GM19372 (cell line): ENCODE results near the gene STX12.
A peak's percentile ranks its signal among the peaks of the same experiment; 100 is the strongest.

Experiments used
- ATAC-seq: cut with Tn5 transposase; IDR thresholded peaks from one replicate; pipeline ENCODE4 v1.9.1; 2021; ENCODE audit warnings: mild to moderate bottlenecking, low read depth, moderate library complexity; ENCODE audit not compliant: unreplicated experiment

STX12 gene

DNA sequence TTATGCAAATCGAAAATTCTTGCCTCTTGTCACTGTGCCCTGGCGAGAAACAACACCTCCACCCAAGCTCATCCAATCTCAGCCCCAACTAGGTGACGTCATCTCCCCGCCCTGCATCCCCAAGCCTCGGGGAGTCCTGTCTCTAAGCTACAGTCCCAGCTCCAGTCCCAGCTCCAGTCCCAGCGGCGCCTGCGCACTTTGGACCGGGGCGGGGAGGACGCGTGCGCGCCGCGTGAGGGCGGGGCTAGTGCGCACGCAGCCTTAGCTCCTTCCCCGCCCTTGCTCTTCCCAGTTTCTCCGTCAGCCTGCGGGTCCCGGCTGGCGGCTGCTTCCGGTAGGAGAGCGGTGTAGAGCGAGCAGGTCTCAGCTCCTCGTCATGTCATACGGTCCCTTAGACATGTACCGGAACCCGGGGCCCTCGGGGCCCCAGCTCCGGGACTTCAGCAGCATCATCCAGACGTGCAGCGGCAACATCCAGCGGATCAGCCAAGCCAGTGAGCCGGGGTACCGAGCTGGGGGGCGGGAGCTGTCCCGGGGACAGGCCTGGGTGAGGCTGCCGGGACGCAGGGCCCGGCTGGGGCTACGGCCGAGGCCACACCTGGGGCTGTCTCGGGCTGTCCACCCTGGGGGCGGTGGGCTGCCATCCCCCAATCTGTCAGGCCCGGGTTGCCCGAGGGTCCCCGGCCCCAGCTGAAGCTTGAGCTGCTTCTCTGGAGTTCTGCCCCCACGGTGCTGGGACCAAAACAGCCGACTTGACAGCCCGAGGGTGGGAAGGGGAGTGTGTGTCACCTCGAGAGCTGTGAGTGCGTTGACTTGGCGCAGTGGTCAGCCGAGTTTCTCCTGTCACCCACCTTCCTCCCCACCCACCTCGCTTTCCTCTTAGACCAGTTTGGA, at the start of gene STX12:
Gene STX12, plus strand, starts transcription at position 288 of the 894 bp plus-strand sequence. Its CDS starts 89 bp downstream, at position 377.
- ATAC-seq, result peak; percentile 95

DNA sequence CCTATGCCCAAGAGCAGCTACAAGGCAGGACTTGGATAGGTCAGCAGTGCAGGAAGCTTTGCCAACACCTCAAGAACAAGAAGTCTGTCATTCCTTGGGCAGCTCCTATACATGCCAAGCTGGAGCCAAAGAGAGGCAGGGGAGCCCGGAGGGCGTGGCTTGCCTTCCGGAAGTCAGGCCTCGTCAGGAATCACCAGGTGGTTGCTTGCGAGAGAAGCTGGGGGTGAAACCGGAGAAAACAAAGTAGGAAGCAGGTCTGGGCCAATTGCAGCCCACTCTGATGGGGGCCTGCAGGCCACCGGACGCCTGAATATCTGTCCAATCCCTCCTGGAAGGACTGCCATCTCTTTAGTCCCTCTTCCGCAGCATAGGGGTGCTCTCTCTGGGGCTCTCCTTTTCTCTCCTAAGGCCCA, 48.1 kb upstream of the STX12 start:
- ATAC-seq, result no peak

DNA sequence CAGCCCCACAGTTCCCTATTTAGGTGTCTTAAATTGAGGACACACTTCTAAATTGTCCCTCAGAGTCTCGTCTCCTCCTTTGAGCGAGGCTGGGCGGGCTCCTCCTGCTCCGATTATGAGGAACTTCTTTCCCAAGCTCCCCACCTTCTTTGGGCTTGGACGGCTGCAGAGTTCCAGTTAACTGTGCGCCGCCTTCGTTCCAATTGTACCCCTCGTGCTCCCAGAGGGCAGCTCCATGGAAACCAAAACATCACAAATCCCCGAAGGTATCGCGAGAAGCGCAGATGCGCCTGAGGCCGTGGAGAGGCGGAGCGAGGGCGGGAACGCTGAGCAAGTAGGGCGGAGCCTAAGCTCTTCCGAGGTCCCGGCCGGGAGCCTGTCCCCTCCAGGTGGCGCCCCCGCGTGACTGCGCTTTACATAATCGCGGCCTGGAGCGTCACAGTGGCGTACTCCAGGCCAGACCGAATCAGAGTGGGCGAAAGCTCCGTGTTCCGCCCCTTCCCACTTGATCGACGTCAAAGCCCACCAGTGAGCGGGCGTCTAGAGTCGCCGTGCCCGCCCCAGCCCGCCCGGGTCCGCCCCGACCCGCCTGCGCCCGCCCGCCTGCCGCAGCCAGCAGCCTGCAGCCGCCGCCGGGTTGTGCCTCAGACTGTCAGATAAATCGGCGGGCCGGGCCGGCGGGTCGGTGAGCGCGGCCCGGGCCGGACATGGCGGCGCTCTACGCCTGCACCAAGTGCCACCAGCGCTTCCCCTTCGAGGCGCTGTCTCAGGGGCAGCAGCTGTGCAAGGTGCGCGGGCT, 47.4 kb upstream of the STX12 start, which contains the start of gene FAM76A:
Gene FAM76A, plus strand, starts transcription at position 588 of the 799 bp plus-strand sequence. Its CDS starts 120 bp downstream, at position 708.
- ATAC-seq, result peak; percentile 94

DNA sequence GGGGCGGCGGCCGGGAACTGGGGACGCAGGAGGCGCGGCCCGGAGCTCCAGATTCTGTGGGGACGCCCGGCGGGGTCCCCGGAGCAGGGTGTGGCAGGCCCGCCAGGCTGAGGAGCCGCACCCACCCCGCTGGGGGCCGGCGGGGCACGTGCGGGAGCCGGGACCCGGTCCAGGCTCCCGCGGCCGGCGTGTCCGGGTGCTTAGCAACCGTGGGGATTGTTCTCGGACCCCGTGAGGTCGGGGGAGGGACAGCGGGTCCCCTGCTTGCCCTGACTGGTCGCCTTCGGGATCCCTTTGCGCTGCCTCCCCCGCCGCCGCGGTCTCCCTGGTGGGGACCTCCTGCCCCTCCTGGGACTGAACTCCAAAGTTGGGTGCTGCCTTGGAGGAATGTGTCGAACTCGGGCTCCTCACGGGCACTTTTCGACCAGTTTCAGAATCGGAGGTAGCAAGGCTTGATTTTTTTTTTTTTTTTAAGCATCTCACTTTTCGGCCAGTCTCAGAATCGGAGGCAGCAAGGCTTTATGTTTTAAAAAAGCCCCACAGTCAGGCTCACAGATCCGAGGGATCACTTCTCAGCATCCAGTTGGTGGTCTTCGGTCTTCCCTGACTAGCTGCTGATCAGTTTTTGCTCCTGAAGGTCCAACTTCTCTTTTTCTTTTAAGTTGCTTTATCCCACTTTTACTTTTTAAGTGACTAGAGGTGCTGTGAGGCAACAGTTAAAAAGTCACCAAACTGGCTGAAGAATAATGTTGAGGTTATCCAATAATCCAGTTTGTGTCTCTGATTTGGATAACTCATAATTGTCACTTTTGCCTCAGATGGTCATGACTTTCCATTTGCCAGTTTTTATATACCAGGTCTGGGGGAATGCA, 46.6 kb upstream of the STX12 start:
- peak; percentile 33 for ATAC-seq

DNA sequence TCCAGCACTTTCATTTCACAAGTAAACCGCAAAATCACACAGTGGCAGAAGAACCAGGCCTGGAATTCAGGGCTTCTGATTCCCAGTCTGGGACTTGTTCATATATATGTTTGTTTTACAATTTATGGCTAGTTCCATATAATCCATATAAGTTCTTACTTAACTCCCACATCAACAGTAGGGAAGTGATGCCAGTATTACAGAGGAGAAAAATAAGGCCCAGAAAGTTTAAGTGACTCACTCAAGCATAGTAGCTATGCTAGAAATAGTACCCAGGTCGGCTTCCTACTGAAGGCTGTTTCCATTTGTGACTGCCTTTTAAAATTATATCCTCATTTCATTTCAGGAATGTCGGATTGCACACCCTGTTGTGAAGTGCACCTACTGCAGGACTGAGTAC, 45.9 kb upstream of the STX12 start:
- ATAC-seq, result no peak

DNA sequence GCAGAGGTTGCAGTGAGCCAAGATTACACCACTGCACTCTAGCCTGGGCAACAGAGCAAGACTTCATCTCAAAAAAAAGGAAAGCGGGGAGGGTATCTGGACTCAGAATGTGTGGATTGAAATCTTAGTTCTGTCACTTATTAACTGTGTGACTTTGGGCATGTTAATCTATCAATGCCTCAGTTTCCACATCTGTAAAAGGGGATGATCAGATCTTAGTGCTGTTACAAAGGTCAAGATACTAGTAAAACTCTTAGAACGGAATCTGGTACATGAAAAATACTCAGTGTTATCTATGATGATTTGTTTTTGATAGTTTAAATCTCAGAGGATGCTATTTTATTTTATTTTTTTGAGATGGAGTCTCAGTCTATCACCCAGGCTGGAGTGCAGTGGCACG, 36.8 kb upstream of the STX12 start:
- ATAC-seq, result no peak

DNA sequence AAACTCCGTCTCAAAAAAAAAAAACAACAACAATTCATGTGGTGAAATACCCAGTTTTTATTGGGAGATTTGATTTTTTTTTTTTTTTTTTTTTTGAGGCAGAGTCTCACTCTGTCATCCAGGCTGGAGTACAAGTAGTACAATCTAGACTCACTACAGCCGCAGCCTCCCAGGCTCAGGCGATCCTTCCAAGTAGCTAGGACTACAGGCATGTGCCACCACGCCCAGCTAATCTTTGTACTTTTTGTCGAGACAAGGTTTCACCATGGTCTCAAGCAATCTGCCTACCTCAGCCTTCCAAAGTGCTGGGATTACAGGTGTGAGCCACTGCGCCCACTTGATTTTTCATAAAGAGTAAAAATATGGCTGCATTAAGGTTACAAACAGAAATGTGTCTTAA, 31.9 kb upstream of the STX12 start:
- ATAC-seq, result no peak

DNA sequence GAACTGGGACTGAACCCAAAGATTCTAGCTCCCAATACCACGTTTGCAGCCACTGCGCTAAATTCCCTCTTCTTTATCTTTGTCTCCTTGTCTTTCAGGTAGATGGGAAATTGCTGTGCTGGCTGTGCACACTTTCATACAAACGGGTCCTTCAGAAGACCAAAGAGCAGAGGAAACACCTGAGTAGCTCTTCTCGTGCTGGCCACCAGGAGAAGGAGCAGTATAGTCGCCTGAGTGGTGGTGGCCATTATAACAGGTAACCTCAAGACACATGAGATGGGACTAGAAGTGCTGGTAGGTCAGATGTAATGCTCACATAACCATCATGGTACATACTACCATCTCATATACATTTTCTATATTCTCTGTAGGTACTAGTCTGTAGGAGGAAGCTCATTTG, 28.5 kb upstream of the STX12 start:
- ATAC-seq, result no peak

DNA sequence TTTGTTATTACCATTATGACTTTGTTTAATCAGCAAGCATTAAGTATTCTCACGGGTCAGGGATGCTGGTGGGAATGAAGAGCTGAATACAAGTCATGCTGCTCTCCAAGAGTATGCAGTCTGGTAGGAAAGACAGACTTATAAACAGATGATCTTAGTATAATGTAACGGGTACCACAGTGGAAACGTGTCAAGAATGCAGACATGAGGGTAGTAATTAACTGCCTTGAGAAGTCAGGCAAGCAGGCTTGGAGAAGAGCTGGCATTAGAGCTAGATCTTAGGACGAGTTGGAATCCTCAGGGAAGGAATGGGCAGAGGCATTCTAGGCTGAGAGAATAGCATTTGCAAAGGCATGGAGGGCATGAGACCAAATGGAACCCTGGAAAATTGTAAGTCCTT, 27.6 kb upstream of the STX12 start:
- no peak for ATAC-seq

DNA sequence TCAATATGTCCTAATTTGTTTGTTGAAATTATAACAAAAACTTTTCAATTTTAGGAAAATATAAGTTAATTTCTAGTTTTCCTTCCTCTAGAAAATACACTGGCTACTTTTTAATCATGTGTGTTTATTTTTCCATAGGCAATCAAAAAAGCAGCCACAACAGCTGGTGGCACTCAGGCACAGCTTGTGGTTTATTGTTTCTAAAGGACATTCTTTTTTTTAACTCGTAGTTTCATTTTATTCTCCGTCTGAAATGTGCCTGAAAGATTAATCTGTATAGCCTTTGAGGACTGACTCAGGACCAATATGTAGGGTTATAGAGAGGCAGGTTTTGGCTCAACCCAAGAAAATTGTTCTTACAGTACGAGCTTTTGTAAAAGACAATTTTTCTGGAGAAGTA, 20.7 kb upstream of the STX12 start:
- no peak for ATAC-seq

DNA sequence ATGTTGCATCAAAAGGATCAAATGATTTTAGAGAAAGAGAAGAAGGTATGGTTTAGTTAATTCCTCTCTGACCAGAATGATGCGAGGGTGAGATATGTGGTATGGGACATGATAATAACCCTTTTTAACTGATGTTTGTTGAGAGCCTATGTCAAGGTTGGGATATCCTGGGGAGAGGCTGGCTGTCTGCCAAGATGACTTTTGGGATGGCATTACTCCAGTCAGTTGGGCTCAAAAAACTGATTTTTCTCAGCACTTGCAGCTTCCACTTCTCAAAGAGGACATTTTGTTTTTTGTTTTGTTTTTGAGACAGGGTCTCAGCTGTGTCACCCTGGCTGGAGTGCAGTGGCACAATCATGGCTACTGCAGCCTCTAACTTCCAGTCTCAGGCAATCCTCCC, 17.7 kb upstream of the STX12 start:
- no peak for ATAC-seq

DNA sequence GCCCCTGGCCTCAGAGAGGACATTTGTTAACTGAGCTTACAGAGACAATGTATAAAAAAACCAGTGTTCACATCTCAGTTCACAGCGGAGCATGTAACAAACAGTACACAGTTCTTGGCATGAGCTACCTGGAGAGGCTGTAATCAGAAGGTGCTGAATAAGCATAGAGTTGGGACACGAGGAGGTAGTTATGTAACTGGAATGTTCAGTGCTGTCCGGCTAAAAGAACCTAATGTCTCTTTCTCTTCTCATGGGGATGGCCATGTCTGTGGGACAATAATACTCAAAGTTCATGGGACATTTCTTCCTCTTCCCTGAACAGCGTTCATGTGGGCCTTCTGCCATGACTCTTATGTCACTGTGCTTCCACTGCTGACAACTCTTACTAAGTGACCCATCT, 17.2 kb upstream of the STX12 start:
- ATAC-seq, result no peak

DNA sequence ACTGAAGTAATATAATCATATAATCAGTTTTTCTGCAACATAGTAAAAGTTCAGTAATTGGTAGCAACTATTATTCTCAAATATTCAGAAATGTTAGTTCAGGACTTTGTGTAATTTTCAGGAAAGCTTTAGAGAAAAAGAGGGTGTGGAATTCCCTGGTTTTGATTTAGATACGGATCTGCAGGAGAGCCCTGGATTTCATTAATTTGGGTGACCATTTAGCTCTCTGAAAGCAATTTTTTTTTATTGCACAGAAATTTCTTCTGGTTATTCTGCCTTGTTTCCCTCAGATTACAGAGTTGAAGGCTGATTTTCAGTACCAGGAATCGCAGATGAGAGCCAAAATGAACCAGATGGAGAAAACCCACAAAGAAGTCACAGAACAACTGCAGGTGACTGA, 13.8 kb upstream of the STX12 start:
- ATAC-seq, result no peak

DNA sequence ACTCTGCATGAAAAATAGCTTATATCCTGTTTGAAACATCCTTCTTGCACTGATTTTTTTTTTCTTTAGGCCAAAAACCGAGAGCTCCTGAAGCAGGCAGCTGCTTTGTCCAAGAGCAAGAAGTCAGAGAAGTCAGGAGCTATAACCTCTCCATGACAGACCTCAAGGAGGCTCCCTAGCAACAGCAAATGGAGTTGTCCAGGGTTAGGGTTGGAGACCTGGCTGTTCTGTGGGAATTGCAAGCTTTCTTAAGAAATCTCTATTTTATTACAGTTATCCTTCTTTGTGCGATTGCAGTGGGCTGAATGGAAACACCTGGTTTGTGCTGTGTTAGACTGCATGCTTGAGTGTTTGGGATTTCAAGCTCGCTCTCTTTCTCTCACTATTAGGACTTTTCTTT, 12.6 kb upstream of the STX12 start:
- no peak for ATAC-seq

DNA sequence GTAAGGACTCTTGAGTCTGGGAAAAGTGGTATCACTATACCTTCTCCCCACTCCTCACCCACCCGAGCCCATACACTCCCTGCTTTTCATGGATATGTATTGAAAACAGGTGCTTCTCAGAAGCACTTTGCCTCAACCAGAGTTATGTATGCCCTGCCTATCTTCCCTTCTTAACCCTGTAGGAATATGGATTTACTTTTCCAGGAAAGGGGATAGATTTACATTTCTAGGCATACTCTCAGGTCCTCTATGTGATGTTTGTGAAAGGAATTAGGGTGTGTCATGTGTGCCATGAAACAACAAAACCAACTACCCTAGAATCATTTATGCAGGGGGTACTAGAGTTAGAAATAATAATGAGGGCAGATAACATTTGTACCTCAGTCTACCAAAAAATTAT, 11.0 kb upstream of the STX12 start:
- ATAC-seq, result no peak

DNA sequence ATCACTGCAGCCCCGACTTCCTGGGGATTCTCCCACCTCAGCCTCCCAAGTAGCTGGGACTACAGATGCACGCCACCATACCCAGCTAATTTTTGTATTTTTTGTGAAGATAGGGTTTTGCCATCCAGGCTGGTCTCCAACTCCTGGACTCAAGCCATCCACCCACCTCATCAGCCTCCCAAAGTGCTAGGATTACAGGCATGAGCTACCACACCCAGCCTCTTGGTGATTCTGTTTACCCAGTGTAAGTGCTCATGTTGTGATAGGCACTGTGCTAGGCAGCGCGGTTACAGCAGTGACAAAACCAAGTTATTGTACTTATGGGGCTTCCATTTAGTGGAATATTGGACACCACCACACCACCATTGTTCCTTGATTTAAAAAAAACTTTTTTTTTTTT, 9.7 kb upstream of the STX12 start:
- no peak for ATAC-seq

DNA sequence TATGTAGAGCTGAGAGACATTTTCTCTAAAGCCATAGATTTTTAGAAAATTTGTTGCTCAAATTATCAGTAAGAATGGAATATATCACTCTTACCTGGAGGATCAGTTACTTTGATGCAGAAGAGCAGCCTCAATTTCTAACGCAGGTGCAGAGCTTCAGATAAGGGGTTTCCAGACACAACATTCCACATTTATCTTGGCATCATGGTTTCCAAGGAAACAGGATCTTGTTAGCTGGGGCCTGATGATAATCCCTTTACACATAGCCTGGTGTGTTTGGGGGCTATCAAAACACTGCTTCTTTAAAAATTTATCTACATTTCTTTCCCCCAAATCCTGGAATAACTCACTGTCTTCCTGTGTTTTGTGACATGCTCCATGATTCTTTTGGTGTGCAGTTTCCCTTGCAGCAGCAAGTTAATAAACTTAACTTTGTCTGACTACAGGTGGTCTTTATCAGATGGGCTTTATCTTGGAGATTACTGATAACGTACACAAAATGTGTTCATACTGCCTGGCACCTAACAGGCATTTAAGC, 2.7 kb upstream of the STX12 start:
- ATAC-seq, result no peak

DNA sequence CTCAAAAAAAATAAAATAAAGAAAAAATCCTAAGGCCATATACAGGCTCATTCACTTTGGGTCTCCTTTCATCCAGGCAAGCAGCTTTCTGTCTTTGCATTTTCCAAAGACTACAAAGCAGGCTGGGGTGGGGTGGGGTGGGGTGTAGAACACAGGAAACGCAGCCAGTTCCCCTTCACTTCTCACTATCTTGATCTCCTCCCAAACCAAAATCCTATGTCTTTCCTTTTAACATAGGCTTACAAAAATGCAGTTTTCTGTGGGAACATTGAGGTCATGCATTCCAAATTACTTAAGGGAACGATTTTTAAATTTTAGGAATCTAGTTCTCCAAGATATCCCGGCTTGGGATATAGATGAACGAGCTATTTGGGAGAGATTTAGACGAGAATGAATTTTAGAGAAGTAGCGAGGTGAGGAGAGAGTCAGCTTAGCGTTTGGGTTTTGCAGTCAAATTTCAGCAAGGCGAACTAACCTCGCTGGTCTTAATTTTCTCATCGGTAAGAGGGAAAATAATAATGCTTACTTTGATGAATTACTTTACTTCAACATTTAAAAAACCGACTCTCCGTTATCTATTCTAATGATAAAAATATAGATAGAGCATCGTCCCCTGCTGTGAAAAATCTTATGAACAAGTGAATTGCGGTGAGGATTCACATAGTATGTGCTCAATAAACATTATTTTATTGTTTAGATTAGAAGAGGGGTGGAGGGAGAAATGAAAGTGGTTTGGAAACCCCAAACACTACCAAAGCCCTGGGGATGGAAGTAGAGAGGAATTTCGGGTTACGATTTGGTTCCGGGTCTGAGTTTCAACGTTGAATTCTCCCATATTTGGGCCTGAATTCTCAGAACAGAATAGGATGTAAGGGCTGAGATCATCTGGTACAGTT, 735 bp upstream of the STX12 start:
- ATAC-seq, result no peak

DNA sequence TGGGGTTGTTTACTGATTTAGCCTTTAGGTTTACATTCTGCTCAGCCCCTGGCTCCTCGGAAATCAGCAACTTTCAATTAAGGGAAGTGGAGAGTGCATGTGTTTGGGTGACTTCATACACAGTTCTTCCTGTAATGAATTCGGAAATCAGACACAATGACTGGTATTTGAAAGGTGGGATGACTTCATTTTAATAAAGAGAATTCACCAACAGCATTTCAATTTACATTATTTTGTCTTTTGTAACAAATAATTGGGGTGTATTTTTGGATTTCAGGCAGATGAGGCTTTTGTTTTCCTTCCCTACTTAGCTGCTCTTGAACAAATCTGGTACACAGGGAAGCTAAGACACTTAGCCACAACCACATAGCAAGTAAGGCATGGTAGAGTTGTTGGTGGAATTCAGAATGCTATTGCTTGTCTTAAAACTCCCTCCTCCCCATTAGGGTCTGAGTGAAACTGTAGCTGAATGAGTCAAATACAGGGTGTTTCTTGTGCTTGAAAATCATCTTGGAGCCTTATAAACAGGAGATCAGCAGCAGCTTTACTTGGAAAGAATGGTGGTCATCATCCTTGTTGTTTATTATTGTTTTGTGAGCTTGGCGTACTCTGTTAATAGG, 917 bp downstream of the STX12 start:
- ATAC-seq, result no peak
